HG02885 (cell line): ENCODE results near the gene CXCR6.
A peak's percentile ranks its signal among the peaks of the same experiment; 100 is the strongest.

Experiments used
- ATAC-seq: cut with Tn5 transposase; IDR thresholded peaks from one replicate; pipeline ENCODE4 v1.9.1; 2021; ENCODE audit warnings: mild to moderate bottlenecking; ENCODE audit not compliant: unreplicated experiment, poor library complexity

CXCR6 gene

DNA sequence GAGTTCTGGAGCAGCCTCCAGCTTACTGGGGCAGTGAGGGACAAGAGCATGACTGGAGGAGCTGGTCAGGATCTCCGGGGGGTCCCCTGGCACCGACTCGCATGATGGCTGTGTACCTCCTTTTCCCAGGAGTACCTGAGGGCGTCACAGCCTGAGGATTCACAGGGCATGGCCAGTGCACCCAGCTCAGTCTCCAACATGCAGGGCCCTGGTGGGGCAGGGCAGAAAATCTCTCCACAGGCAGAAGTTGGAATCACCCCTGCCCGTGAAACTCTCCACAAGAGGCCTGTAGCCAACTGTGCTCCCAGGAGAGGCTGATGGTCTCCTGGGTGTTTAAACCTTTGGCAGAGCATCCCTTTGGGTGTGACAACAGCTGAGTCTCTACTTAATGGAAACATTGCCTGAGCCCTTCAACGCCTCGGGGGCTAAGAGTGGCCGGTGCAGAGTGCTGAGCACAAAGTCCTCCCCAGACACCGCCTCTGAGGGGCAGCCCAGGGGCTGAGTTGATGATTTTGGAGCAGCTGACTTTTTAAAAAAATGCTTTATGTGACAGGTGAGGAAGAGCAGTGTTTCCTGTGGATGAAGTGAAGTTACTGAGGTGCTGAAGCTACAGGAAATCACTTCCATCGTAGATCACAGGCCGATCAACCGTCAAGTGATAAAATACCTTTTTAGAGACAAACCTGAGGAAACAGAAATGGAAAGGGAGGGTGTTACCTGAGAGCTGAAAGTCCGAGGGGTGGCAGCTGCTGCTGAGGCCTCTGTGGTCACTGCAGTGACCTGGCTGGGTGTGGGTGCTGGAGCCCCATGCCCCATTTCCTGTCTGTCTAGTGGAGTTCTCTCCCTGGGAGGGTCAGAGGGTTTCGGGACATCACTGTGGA lies 21.9 kb upstream of the CXCR6 start:
- no peak for ATAC-seq

GRCh38 chr3:45922039-45922326 lies 21.3 kb upstream of the CXCR6 start:
- no peak for ATAC-seq

DNA sequence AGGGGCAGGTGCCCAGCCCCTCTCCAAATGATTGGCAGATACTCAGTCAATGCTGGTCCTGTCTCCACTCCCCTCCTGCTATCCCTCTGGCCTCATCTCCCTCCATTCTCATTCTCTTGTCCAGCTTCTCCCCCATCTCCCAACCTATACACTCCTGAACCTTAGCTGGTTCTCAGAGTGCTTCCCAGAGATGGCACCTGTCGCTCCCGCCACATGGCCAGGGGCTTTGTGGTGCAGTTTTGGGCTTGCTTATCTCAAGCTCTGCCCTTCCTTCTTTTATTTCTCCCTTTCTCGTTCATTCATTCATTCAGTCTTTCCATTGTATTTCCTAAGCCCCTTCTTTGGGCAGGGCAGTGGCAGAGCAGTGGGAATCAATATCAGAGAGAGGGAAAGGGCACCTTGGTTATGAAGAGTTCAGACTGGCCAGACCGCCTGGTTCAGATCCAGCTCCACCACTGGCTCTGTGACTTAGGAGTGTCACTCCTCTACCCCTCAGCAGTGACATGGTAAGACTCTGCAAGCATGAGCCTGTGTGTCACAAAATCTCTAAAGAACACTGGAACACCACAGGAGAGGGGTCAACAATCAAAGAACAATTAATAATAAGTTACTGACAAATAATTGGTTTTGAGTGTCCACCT lies 20.2 kb upstream of the CXCR6 start:
- ATAC-seq: no peak

- ATAC-seq: no peak
These were observed 19.5 kb upstream of the CXCR6 start for GRCh38 chr3:45923755-45924154.

DNA sequence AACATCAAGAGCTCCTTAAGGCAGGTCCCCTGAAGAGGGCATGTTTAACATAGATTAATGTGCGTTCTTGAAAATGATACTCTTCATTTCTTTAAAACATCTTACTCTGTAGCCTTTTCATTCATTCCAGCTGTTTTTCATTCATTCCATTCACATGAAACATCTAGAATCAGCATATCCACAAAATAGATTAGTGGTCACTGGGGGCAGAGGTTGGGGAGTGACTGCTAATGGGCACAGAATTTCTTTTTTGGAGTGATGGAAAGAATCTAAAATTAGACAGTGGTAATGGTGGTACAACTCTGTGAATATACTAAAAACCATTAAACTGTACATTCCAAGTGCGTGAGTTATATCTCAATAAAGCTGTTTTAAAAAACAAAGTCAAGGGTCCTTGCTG lies 15.4 kb upstream of the CXCR6 start:
- no peak for ATAC-seq

DNA sequence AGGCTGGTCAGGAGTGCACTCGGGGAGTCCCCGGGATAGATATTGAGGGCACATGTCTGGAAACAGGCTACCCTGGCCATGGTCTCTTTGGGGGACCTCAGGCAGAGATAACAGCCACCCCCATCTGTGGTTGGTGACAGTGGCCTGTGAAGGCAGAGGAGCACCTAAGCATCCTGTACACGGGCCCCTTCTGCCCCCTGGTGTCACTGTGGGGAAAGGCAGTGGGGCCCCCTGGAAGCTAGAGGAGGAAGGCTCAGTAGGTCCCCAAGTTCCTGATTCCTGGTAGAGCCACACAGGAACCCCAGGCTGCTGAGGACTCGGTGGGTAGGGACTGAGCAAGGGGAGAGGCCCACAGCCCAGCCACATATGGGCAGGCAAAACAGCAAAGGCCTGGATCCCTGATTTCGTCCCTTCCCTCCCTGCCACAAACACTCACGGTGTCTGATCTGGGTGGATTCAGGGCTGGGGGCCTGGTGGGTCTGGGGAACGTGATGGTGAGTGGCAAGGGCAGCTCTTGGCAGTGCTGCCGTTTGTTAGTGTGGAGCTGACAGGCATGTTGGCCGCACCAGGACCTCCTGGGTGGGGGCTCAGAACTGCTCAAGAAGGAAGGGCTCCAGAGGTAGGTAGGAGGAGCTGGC lies 14.1 kb upstream of the CXCR6 start:
- no peak for ATAC-seq

DNA sequence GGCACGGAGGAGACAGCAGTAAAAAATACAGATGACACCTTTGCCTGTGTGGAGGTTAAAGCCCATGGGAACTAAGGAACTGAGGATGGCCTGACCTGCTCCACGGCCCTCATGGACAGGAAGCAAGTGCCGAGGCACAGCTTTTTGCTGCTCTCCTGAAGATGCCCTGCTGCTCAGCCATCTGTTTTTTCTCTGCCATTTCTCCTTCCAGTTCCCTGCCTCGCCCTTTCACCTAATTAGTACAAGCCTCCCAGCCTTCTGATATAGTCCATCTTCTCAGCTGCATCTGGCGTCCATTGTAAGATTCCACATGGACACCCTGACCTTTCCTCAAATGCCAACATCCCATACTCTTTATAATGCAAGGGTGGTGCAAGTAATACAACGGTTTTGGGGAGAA lies 11.8 kb upstream of the CXCR6 start:
- ATAC-seq: no peak

GRCh38 chr3:45932112-45932511 lies 11.2 kb upstream of the CXCR6 start:
- no peak for ATAC-seq

- ATAC-seq: no peak
These were observed 9.7 kb upstream of the CXCR6 start for GRCh38 chr3:45933591-45933990.

- no peak for ATAC-seq
These were observed 7.0 kb upstream of the CXCR6 start for GRCh38 chr3:45936261-45936660.

GRCh38 chr3:45937206-45938042 lies 5.8 kb upstream of the CXCR6 start:
- ATAC-seq: no peak

DNA sequence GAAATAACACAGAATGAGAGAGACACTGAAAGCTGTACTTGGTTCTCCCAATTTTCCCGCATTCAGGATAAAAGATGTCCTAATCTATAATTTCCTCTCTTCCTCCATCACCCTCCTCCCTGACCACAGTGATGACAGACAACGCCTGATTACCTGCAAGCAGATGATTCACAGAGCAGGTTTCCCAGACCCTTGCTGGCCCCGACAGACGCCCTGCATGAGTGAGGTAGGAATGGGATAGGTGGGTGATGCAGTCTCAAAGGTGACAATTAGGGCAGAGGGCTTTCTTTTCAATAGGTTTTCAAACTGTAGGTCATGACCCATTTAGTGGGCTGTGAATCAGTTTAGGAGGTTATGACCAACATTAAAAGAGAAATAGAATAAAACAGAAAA lies 5.2 kb upstream of the CXCR6 start:
- ATAC-seq: no peak

DNA sequence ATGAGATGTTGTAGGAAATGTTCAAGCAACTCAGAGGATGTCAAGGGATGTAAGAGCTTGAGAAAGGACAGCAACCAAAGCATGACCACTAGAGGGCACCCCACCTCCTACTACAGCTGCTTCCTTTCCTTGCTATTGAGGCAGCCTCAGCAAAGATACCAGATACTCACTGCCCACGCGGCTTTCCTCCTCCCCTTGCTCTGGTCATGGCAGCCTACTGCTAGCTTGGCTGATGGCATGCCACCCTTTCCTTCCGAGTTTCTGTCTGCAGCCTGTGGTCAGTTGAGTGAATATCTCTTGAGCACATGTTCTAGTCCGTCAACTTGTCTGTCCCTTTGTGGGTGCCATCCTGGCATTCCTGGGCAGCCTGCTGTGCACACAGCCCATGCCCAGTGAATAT lies 4.4 kb upstream of the CXCR6 start:
- ATAC-seq: peak; percentile 58

- ATAC-seq: no peak
These were observed 3.9 kb upstream of the CXCR6 start for GRCh38 chr3:45939341-45939771.

- no peak for ATAC-seq
These were observed 3.1 kb upstream of the CXCR6 start for GRCh38 chr3:45940004-45940780.

DNA sequence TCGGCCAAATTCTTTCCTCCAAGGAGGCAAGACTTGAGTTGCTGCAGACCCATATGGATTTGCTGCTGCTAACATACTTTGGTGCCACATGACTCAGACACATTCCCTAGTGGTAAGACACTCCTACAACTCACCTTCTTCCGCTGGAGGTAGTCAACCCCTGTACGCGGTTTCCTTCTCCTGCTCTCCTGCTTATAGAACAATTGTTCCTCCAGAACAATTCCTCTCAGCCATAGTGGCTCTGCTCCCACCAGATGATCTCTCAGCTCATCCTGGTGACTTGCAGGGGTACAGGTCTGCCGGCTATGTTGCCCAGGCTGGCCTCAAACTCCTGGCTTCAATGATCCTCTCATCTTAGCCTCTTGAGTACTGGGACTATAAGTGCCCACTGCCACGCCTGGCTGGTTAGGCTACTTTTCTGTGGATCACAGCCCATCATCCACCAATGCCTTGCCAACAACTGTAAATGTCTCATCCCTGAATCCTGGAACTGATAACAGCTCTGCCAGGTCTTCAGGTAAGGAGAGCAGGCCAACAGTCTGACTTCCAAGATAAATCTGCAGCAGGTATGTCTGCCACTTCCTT lies 2.4 kb upstream of the CXCR6 start:
- no peak for ATAC-seq

GRCh38 chr3:45942051-45942825 lies 1.0 kb upstream of the CXCR6 start:
- ATAC-seq: no peak

GRCh38 chr3:45944830-45945620 lies 1.8 kb downstream of the CXCR6 start:
- ATAC-seq: no peak
